Effector memory CD4-positive, alpha-beta T cell (primary cell): ENCODE results near the gene CC2D2A.

Experiments
- DNase-seq, 3 donors: peaks; one replicate each; pipeline ENCODE4 v3.0.0-alpha.2; 2020
- H3K27ac ChIP-seq: 2 replicates; pipeline ENCODE4 v1.7.0; 2013; ENCODE audit warnings: mild to moderate bottlenecking, low read length, moderate library complexity; ENCODE audit not compliant: insufficient read depth, poor library complexity, severe bottlenecking
- H3K27me3 ChIP-seq: replicated peaks from 2 replicates; pipeline ENCODE4 v1.7.0; 2013; ENCODE audit warnings: mild to moderate bottlenecking, low read length; ENCODE audit not compliant: insufficient read depth, control insufficient read depth, poor library complexity, severe bottlenecking
- H3K36me3 ChIP-seq: 2 replicates; pipeline ENCODE4 v1.7.0; 2013; ENCODE audit warnings: mild to moderate bottlenecking, low read length, moderate library complexity; ENCODE audit not compliant: control insufficient read depth, insufficient read depth
- H3K4me1 ChIP-seq: 2 replicates; pipeline ENCODE4 v1.7.0; 2013; ENCODE audit warnings: low read length, mild to moderate bottlenecking; ENCODE audit not compliant: control insufficient read depth, insufficient read depth, poor library complexity, severe bottlenecking
- H3K4me3 ChIP-seq: 2 replicates; pipeline ENCODE4 v1.7.0; 2013; ENCODE audit warnings: low read length, low read depth, mild to moderate bottlenecking; ENCODE audit not compliant: insufficient read depth, poor library complexity, severe bottlenecking
- H3K9me3 ChIP-seq: 2 replicates; pipeline ENCODE4 v1.7.0; 2013; ENCODE audit warnings: mild to moderate bottlenecking, low read length, moderate library complexity; ENCODE audit not compliant: control insufficient read depth

Gene CC2D2A

GRCh38 chr4:15533817-15534216, 64.1 kb downstream of the CC2D2A start:
- H3K27me3 ChIP-seq, result no peaks in the 10 kb centered on the region
- H3K4me1 ChIP-seq, result no peaks in the 10 kb centered on the region
- no peaks in the 10 kb centered on the region for H3K36me3 ChIP-seq
- no peak overlapping the region for H3K27ac ChIP-seq
- H3K9me3 ChIP-seq, result no peaks in the 10 kb centered on the region
- H3K4me3 ChIP-seq, result no peak overlapping the region
- no peak for DNase-seq

GRCh38 chr4:15535599-15535998, 65.9 kb downstream of the CC2D2A start:
- no peak overlapping the region for H3K4me3 ChIP-seq
- H3K27ac ChIP-seq, result no peak overlapping the region
- DNase-seq, result no peak

GRCh38 chr4:15536552-15537499, 67.1 kb downstream of the CC2D2A start:
- Histone ChIP-seq H3K36me3 (no peaks in the 10 kb centered on the region), H3K4me3 (no peak overlapping the region), H3K27ac (no peak overlapping the region), H3K4me1 (no peaks in the 10 kb centered on the region), H3K9me3 (no peaks in the 10 kb centered on the region), H3K27me3 (no peaks in the 10 kb centered on the region)
- DNase-seq, result no peak

More at GRCh38 chr4:15535599-15535998, 65.9 kb downstream of the CC2D2A start:
- H3K36me3 ChIP-seq, result no peaks in the 10 kb centered on the region
- H3K4me1 ChIP-seq, result no peaks in the 10 kb centered on the region
- H3K9me3 ChIP-seq, result no peaks in the 10 kb centered on the region
- no peaks in the 10 kb centered on the region for H3K27me3 ChIP-seq

- no peak for DNase-seq
- no peak overlapping the region for H3K27ac ChIP-seq
- no peaks in the 10 kb centered on the region for H3K4me1 ChIP-seq
- no peaks in the 10 kb centered on the region for H3K9me3 ChIP-seq
- H3K36me3 ChIP-seq, result no peaks in the 10 kb centered on the region
- no peak overlapping the region for H3K4me3 ChIP-seq
- no peaks in the 10 kb centered on the region for H3K27me3 ChIP-seq
Observed at GRCh38 chr4:15541941-15542340, 72.3 kb downstream of the CC2D2A start.

- no peaks in the 10 kb centered on the region for H3K27me3 ChIP-seq
- no peak overlapping the region for H3K4me3 ChIP-seq
- no peaks in the 10 kb centered on the region for H3K36me3 ChIP-seq
- no peak for DNase-seq
- no peaks in the 10 kb centered on the region for H3K4me1 ChIP-seq
- H3K9me3 ChIP-seq, result no peaks in the 10 kb centered on the region
- no peak overlapping the region for H3K27ac ChIP-seq
Observed at GRCh38 chr4:15542760-15543159, 73.1 kb downstream of the CC2D2A start.

GRCh38 chr4:15543537-15544247, 74.0 kb downstream of the CC2D2A start:
- DNase-seq, result no peak
- Histone ChIP-seq H3K27me3 (no peaks in the 10 kb centered on the region), H3K27ac (no peak overlapping the region), H3K36me3 (no peaks in the 10 kb centered on the region), H3K9me3 (no peaks in the 10 kb centered on the region), H3K4me3 (no peak overlapping the region), H3K4me1 (no peaks in the 10 kb centered on the region)

- Histone ChIP-seq H3K36me3 (no peaks in the 10 kb centered on the region), H3K9me3 (no peaks in the 10 kb centered on the region), H3K4me1 (no peaks in the 10 kb centered on the region), H3K27me3 (no peaks in the 10 kb centered on the region), H3K4me3 (no peak overlapping the region), H3K27ac (no peak overlapping the region)
- no peak for DNase-seq
Observed at GRCh38 chr4:15544248-15544729, 74.6 kb downstream of the CC2D2A start.

GRCh38 chr4:15545371-15545770, 75.7 kb downstream of the CC2D2A start:
- Histone ChIP-seq H3K36me3 (no peaks in the 10 kb centered on the region), H3K27ac (no peak overlapping the region), H3K4me1 (no peaks in the 10 kb centered on the region), H3K9me3 (no peaks in the 10 kb centered on the region), H3K27me3 (no peaks in the 10 kb centered on the region), H3K4me3 (no peak overlapping the region)
- no peak for DNase-seq

DNA sequence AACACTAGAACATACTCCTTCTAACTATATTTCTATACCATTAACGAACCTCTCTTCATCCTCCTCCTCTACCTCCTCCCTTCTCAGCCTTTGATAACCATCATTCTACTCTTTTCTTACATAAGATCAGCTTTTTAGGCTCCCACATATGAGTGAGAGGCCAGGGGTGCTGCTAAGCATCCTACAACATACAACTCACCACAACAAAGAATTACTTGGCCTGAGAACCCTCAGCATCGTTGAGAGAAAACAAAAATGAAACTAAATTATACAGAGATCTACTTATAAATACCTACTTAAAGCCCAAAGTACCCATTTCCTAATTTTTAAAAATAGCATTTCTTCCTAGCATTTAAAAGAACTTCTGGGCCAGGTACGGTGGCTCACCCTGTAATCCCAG, 77.7 kb downstream of the CC2D2A start:
- Histone ChIP-seq H3K4me3 (peak overlapping the region; percentile 13), H3K36me3 (no peaks in the 10 kb centered on the region), H3K9me3 (no peaks in the 10 kb centered on the region), H3K27me3 (no peaks in the 10 kb centered on the region), H3K4me1 (no peaks in the 10 kb centered on the region), H3K27ac (no peak overlapping the region)
- no peak for DNase-seq

- Histone ChIP-seq H3K27ac (no peak overlapping the region), H3K9me3 (no peaks in the 10 kb centered on the region), H3K4me1 (no peaks in the 10 kb centered on the region), H3K4me3 (no peak overlapping the region), H3K36me3 (no peaks in the 10 kb centered on the region), H3K27me3 (no peaks in the 10 kb centered on the region)
- DNase-seq, result no peak
Observed at GRCh38 chr4:15550491-15550890, 80.8 kb downstream of the CC2D2A start.
